NCI-H2107 treated with DMSO at 0.1 percent for 48 hours (cell line): Measurements from ENCODE around the gene OR4K2.
"Not testable (repeated sequence)": the region's sequence is repeated elsewhere in the genome, so short reads cannot be mapped to it uniquely, and the experiment has no call there.

Source experiments
- DNase-seq: peaks from one replicate; lab custom pipeline; 2025; ENCODE audit not compliant: unreplicated experiment; lab: John Stamatoyannopoulos, UW

OR4K2 gene, protein sequence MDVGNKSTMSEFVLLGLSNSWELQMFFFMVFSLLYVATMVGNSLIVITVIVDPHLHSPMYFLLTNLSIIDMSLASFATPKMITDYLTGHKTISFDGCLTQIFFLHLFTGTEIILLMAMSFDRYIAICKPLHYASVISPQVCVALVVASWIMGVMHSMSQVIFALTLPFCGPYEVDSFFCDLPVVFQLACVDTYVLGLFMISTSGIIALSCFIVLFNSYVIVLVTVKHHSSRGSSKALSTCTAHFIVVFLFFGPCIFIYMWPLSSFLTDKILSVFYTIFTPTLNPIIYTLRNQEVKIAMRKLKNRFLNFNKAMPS

DNA sequence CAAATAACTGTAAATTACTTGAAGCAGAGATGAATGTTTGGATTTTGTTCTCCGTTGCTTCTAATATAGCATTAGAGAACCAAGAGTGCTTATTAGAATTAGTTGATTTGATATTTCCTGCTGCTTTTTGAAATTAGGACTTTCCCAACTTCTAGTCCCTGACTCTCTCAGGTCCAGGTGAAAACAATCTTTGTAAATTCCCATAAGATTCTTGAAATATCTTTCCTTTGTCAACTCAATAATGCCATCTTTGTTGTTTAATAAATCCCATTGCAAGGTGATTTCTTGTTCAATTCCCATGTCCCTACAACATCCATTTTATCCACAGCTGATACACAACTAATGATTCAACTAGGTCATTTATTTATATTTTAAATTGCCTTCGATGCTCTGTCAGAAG, at the start of gene OR4K2:
Gene OR4K2, plus strand, starts transcription at position 301 of the 400 bp plus-strand sequence. CDS start 1,126 bp downstream, outside the sequence.
- no peak for DNase-seq

DNA sequence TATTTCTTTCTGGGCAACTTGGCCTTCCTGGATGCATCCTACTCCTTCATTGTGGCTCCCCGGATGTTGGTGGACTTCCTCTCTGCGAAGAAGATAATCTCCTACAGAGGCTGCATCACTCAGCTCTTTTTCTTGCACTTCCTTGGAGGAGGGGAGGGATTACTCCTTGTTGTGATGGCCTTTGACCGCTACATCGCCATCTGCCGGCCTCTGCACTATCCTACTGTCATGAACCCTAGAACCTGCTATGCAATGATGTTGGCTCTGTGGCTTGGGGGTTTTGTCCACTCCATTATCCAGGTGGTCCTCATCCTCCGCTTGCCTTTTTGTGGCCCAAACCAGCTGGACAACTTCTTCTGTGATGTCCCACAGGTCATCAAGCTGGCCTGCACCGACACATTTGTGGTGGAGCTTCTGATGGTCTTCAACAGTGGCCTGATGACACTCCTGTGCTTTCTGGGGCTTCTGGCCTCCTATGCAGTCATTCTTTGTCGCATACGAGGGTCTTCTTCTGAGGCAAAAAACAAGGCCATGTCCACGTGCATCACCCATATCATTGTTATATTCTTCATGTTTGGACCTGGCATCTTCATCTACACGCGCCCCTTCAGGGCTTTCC, 47.2 kb upstream of the OR4K2 start:
- DNase-seq: not testable (repeated sequence)

DNA sequence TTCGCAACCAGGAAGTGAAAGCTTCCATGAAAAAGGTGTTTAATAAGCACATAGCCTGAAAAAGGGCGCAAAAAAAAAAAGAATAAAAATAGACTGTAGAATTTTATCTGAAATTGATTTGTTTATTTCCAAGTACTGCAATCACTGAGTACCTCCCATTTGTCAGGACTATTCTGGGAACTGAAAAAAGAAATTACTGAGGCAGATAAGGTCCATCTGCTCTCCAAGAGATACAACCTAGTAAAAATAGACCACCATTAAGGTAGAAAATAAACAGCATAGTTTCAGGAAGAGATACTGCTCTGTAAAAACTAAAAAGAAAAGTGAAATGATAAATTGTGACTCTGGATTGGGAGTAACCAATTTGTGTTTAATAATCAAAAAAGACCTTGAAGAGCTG, 46.6 kb upstream of the OR4K2 start:
- DNase-seq: no peak

DNA sequence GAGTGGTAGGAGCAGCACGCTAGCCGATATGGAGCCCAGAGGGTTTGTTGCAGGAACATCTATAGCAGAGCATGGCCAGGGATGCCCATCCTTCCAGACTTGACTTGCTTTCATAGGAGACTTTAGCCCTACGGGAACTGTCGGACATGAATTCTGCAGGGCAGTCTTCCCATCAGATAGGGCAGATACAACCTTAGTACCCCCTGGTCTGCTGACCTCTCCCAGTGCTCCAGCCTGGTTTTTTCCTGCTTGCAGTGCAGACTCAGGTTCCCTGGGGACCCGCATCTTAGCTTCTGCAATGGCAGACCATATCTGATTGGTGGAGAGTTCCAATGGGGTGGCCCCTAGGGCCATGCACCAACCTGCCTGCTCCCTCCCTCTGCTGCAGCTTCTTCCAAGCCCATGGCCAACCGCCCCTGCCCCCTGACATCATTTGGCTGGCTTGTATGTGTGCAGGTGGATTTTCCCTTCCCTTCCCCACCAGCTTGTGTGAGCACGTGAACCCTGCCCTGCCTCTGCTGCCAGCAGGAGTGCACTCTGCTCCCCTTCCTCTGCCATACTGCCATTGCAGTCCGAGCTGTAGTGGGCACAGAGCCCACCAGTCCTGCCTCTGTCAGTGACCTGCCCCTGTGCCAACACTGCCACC, 40.6 kb upstream of the OR4K2 start:
- not testable (repeated sequence) for DNase-seq

DNA sequence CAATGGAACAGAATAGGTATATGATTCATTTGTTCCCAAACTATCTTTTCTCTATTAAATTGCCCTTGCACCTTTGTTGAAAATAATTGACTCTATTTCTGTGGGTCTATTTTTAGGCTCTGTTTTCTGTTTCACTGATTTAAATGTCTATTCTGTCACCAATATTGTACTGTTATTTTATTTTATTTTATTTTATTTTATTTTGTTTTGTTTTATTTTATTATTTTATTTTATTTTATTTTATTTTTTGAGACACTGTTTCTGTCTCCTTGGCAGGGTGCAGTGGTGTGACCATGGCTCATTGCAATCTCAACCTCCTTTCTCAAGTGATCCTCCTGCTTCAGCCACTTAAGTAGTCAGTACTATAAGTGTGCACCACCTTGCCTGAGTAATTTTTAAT, 36.5 kb upstream of the OR4K2 start:
- DNase-seq: no peak

DNA sequence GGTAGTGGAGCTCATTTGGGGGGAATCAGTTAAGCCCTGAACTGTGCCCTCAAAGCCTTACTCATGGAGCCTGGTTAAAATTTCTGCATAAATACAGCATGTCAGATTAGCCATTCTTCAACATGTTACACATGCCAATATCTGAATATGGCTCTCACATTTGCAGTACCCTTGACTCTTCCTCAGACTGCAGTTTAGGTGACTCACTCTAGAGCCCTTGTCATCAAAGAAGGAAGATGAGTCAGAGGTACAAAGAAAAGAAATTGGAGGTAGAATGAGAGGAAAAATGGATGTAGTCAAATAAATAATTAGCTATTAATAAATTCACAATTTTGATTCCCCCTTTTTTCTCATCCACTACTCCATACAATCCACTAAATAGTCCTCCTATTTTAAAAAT, 23.6 kb upstream of the OR4K2 start:
- no peak for DNase-seq

DNA sequence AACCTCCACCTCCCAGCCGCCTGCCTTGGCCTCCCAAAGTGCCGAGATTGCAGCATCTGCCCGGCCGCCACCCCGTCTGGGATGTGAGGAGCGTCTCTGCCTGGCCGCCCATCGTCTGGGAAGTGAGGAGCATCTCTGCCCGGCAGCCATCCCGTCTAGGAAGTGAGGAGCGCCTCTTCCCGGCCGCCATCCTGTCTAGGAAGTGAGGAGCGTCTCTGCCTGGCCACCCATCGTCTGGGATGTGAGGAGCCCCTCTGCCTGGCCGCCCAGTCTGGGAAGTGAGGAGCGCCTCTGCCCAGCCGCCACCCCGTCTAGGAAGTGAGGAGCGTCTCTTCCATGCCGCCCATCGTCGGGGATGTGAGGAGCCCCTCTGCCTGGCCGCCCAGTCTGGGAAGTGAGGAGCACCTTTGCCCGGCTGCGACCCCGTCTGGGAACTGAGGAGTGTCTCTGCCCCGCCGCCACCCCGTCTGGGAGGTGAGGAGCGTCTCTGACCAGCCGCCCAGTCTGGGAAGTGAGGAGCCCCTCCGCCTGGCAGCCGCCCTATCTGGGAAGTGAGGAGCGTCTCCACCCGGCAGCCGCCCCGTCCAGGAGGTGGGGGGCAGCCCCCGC, 8.8 kb upstream of the OR4K2 start:
- DNase-seq: not testable (repeated sequence)

DNA sequence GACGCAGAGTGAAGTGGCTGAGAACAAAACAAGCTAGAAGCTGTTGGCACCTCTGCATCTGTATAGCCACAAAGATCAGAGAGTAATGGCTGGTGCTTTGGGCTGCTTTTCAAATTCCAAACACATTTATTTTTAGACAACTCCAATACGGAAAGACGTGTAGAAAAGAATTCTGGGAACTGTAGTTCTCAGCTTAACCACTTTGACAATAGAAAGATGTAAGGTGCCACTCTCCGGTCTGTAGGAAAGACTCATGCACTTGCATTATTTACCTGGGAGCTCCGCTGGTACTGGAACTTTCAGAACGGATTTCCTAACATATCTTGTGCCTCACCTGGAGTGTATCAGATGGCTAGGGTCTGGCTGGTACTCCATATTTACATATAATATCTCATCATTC, 1.8 kb upstream of the OR4K2 start:
- DNase-seq: no peak

DNA sequence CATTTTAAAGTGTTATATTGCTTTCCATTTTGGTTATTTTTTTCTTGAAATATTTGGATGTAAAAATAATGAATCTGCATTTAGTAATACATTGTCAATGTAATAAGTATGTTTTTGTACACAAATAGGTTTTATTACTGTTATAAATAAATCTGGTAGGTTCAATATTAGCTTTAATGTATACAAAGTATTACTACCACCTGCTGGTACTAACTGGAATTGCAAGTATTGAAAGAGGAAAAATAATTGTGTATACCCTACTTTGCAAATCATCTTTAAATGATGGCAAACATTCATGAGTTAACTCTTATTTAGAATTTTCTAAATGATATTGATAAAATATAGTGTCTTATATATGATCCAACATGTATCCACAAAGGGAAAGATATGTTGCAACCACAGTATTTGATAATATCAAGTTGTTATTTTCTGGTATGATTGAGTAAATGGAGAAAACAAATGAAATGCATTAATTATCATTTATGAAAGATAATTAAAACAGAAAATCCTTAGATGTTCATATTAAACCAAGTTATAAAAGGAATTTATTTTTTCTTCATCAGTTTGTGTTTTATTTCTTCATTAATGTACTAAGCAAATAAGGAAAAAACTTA, 3.2 kb downstream of the OR4K2 start:
- DNase-seq: no peak

DNA sequence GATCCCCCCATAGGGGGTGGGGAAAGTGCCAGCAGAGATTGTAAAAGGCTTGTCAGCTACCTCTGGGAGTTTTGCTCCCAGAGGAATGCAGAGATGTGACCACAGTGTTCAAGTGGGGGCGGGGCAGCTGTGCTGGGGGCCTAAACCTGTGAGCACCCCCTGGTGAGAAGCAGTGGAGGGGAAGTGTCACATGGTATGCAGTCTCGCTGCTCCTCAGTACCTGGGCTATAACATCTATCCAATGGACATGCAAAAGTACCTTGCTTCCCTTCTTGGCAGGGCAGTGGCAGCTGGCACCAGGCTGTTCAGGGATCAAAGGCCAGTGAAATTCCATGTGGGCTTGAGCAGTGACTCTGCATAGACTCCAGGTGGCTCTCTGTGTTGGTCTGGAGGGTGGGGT, 20.3 kb downstream of the OR4K2 start:
- DNase-seq: no peak

DNA sequence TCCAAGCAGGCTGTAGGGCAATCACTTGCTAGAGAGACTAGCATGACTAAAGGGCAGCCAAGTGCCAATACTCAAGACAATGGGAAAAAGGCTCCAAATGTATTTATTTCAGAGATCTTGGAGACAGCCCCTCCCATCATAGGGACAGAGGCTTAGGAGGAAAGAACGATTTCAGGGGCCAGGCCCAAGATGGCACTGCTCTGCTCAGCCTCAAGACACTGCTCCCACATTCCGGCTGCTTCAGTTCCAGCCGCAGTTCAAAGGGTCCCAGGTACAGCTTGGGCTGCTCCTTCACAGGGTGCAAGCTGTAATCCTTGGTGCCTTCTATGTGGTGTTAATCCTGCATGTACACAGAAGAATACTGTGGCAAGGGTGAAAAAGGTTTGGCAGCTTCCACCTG, 26.1 kb downstream of the OR4K2 start:
- DNase-seq: no peak

DNA sequence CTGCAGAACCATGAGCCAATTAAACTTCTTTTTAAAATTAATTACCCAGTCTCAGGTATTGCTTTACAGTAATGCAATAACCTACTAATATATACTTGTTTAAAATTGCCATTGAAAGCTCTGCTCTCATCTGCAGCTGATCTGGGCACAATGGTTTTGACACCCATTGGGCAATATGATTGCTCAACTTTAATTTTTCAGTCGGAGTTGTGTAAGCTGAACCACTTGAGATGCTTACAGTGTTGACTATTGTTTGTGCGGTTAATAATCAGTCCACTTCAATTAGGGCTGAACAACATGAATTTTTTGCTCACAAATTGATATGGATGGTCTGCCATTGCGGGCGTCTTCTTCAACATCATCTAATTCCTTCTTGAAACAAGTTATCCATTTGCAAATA, 27.5 kb downstream of the OR4K2 start:
- DNase-seq: no peak

DNA sequence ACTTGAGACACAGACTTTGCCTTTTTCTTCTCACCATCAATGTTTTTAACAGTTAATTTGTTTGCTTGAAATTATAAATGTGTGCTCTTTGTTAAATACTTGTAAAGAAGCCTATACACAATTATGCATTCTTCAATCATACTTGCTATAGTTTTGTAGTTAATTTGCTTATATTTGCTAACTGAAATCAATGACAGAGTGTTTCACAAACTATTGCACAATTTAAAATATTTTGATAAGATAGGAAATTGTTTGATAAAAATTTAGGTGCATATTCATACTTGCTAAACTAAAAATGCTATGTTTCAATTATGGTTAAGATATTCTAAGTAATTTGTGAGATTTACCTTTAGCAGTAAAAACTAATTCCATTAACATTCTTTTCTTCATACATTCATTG, 31.7 kb downstream of the OR4K2 start:
- no peak for DNase-seq

DNA sequence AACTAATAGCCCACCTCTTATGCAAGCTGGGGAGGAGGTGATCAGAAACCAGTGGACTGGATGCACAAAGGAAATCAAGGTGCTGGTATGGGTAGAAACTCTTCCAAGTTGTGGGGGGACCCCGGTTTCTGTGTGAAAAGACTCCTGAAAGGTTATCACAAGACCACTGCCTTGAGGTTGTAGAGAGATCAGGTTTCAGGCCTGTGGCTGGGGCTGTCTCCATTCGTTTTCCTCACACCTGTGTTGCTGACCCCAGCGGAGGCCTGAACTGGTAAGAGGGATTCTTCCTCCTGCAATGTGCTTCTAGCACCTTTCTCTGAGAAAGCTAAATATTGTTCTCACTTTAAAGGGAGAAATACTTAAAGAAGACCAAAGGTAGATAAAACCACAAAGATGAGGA, 36.2 kb downstream of the OR4K2 start:
- no peak for DNase-seq

DNA sequence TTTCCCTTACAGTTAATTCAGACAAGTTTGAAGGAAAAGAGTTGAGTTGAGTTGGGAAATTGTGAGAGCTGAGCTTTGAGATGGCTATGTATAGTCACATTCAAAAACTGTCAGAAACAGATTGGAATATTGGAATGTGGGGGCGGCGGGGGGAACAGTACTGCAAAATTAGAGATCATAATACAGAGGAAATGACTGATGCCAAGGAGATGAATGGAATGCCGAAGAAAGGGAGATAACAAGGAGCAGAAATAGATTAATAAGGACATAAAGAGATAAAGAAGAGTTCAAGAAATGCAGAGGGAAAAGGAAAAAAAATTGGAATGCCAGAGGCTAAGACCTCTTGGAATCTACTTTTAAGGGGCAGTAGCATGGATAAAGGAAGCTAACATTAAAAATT, 42.3 kb downstream of the OR4K2 start:
- DNase-seq: no peak

DNA sequence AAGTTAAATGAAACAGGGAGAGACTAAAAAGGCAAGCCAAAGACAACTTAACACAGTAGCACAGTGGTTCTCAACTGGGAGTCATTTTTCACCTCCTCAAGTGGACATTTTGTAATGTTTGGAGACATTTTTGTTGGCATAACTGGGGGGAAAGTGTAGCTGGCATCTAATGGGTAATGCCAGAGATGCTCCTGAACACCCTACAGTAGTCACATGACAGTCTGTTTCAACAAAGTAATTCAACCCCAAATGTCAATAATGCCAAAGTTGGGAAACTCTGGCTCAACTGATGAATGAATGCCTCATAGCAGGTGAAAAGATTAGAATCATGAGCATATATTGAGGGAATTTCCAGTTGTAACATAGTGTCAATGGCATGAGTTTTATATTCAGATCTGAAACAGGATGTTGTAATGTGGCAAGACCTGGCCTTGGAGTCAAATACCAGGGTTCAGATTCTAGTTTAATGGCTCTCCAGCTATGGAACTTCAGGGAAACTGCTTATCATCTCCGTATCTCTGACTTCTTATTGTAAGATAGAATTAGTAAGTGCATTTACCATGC, 43.1 kb downstream of the OR4K2 start:
- DNase-seq: no peak

DNA sequence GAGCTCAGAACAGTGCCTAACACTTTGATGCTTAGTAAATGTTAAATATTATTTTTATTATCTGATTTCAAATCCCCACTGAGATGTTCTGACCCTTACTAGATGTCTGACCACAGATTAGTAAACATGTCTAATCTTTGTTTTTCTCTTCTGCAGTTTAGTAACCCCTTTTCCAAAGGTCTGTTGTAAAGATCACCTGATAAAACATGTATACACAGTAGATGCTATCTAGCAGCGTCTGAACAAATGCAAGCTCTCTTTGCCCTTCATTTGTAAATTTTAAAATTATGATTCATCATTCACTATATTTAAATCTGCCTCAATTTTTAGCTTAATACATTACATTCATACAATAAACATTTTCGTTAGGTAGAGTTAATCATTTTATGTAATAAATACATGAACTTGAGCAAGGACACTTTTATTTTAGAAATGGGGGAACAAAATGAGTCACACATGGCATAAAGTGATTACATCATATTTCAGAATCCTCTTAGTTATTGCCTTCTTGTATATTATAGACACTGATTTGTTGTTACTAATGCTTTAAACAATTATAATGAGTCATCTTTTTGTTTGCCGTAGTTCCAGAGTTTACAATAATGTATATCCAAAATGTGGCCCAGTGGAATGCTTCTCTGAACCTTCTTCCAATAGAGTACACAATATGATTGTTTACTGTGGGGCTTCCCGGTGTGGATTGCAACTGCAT, 43.8 kb downstream of the OR4K2 start:
- DNase-seq: no peak

DNA sequence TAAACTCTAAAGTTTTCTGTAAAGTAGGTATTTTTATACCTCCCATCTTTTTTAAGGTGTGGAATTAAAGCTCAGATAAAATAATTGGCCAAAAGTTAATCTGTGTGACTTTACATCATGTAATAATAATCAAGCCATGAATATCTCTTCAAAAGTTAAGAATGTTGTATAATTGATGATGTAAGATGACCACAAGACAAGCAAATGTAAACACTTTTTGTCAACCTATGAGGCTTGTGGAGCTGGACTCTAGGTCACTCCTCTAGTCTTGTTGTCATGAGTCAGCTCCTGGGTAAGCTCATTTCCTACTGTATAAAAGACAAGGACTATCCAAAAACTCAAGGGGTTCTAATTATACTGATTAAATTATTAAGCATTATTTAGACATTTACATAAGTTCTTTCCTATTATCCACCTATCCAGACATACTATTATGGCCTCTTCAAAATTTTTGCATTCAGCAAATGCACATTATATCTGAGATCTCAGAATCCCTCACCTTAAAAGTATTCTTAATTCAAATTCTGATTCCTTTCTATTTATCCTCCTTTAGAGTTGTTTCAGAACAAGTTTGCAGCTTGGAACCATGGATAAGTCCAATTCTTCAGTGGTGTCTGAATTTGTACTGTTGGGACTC, 45.2 kb downstream of the OR4K2 start, which contains the start of gene OR4K5:
Gene OR4K5, plus strand, starts transcription at position 587 of the 637 bp plus-strand sequence. Its CDS starts 0 bp downstream, at position 587.
- DNase-seq: no peak

DNA sequence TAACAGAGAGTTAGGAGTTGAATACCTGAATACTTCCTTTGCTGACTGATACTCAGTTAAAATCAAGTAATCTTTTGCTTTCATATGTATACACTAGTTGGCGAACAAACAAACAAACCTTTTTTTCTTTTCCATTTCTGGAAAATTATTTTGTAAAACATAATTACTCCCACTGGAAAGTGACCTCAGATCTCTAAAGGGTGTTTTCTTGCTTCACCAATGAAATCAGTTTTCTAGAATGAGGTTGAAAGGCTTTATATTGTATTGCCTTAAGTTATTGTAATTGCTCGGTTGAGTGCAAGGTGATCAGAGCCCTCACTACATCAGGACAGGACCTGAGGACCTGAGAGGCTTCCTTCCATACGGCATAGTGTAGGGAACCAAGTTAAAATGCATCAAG, 55.7 kb downstream of the OR4K2 start, which contains the start of gene OR4K1:
Gene OR4K1, plus strand, starts transcription at position 301 of the 400 bp plus-strand sequence. CDS start 4,750 bp downstream, outside the sequence.
- no peak for DNase-seq
